ENCODE results near the gene PTPRQ.
"Not testable (repeated sequence)": the region's sequence is repeated elsewhere in the genome, so short reads cannot be mapped to it uniquely, and the experiment has no call there.

The PTPRQ gene

GRCh38 chr12:80472911-80473500 is 29.0 kb downstream of the PTPRQ start:
- Mint-ChIP-seq H3K4me3 (no peak overlapping the region), H3K4me1 (peaks cover 16% of the 10 kb centered on the region), H3K27me3 (ENCODE audit: low read depth) (no peaks in the 10 kb centered on the region), H3K9me3 (no peaks in the 10 kb centered on the region), H3K27ac (no peak overlapping the region), H3K36me3 (ENCODE audit: low read depth) (peaks cover 5% of the 10 kb centered on the region)
- peak in 2 of 3 experiments; percentile 22 to 50 for TF ChIP-seq CTCF (IDR thresholded peaks at IDR 0.05; ENCODE audit: unreplicated experiment in 3 of 3)

GRCh38 chr12:80477521-80478145 is 33.6 kb downstream of the PTPRQ start:
- H3K4me3 Mint-ChIP-seq; H3K27me3 Mint-ChIP-seq (ENCODE audit: low read depth); H3K27ac Mint-ChIP-seq; H3K36me3 Mint-ChIP-seq (ENCODE audit: low read depth): not testable (repeated sequence)
- Mint-ChIP-seq H3K9me3 (peaks cover 11% of the 10 kb centered on the region), H3K4me1 (peaks cover 16% of the 10 kb centered on the region)

GRCh38 chr12:80484746-80485145 is 40.7 kb downstream of the PTPRQ start:
- no peak for TF ChIP-seq CTCF (IDR thresholded peaks at IDR 0.05; ENCODE audit: unreplicated experiment in 3 of 3)
- Mint-ChIP-seq H3K36me3 (ENCODE audit: low read depth) (no peaks in the 10 kb centered on the region), H3K27ac (no peak overlapping the region), H3K9me3 (peaks cover 8% of the 10 kb centered on the region), H3K4me1 (peaks cover 7% of the 10 kb centered on the region), H3K27me3 (ENCODE audit: low read depth) (no peaks in the 10 kb centered on the region), H3K4me3 (no peak overlapping the region)

- Mint-ChIP-seq H3K36me3 (ENCODE audit: low read depth) (no peaks in the 10 kb centered on the region), H3K4me3 (no peak overlapping the region), H3K27ac (no peak overlapping the region), H3K27me3 (ENCODE audit: low read depth) (no peaks in the 10 kb centered on the region), H3K4me1 (peaks cover 7% of the 10 kb centered on the region), H3K9me3 (peaks cover 6% of the 10 kb centered on the region)
- no peak for TF ChIP-seq CTCF (IDR thresholded peaks at IDR 0.05; ENCODE audit: unreplicated experiment in 3 of 3)
Measured at GRCh38 chr12:80485222-80485987, 41.4 kb downstream of the PTPRQ start.

GRCh38 chr12:80490329-80490728 is 46.3 kb downstream of the PTPRQ start:
- H3K4me1 Mint-ChIP-seq: peaks cover 11% of the 10 kb centered on the region
- H3K36me3 Mint-ChIP-seq (ENCODE audit: low read depth): no peaks in the 10 kb centered on the region

More at GRCh38 chr12:80490329-80490728, 46.3 kb downstream of the PTPRQ start:
- Mint-ChIP-seq H3K27ac (no peak overlapping the region), H3K27me3 (ENCODE audit: low read depth) (no peaks in the 10 kb centered on the region), H3K4me3 (no peak overlapping the region), H3K9me3 (no peaks in the 10 kb centered on the region)
- no peak for TF ChIP-seq CTCF (IDR thresholded peaks at IDR 0.05; ENCODE audit: unreplicated experiment in 3 of 3)
